K562 (cell line): ENCODE data around the gene SELENOM. TPM values are rescaled to one million over a fixed set of nuclear protein-coding genes. Genes with fewer than 3 reads are reported as not detected.

Experiments
- ATAC-seq: fragments of 200-7000 bp; cut with Tn5 transposase; 3 replicates; pipeline ENCODE4 v1.9.1; 2020; ENCODE audit warnings: moderate library complexity
- BruUV-seq: library from RNA; stranded (reverse); fragments of 400-500 nt; replicated peaks from 2 replicates; lab custom pipeline; 2021; lab: Mats Ljungman, UMichigan
- CTCF ChIA-PET: fragments of 300-600 bp; formaldehyde crosslinking; extraction: SDS; loops from one replicate; lab custom pipeline; 2021; ENCODE audit warnings: low intra/inter-chr PET ratio; lab: Yijun Ruan, JAX
- POLR2A ChIA-PET: fragments of 300-600, 350-650 bp; sonication (Branson Sonifier 250); formaldehyde crosslinking; extraction: SDS; loops from one replicate; lab custom pipeline; 2021; ENCODE audit warnings: antibody characterized with exemption, inconsistent platforms; lab: Yijun Ruan, JAX
- DNase-seq, 4 experiments: peaks; one replicate each; pipeline versions ENCODE4 v3.0.0 to v3.0.0-alpha.2; 2011 to 2018; ENCODE audit warnings: low spot score in 3 of 4, mixed read lengths in 3 of 4; ENCODE audit errors: extremely low read depth in 1 of 4
- FAIRE-seq: peaks from 2 replicates; lab custom pipeline; 2011; peaks lifted over from hg19 to GRCh38; lab: Jason Lieb, UNC
- H2AFZ ChIP-seq: 2 replicates; pipeline ENCODE4 v1.6.0; 2011; ENCODE audit warnings: low read depth, low read length, control low read depth, inconsistent platforms
- H3K27ac ChIP-seq: fragments of 200-600 bp; 3 replicates; pipeline ENCODE4 v1.8.0; 2011; ENCODE audit warnings: low read depth, mild to moderate bottlenecking, control low read depth, inconsistent platforms, low read length, moderate library complexity, mixed read lengths; ENCODE audit errors: extremely low read depth
- H3K27me3 ChIP-seq, 2 experiments: fragments of 300-600 bp in 1 of 2; 2 replicates in 1 of 2; 3 replicates in 1 of 2; pipeline versions ENCODE4 v1.6.0 to v1.8.0; 2011; ENCODE audit warnings: inconsistent platforms in 2 of 2, low read length in 2 of 2, mild to moderate bottlenecking in 1 of 2, mixed read lengths in 1 of 2, moderate library complexity in 1 of 2; ENCODE audit not compliant: control insufficient read depth in 2 of 2, insufficient read depth in 2 of 2
- H3K36me3 ChIP-seq: fragments of 300-600 bp; 3 replicates; pipeline ENCODE4 v1.8.0; 2011; ENCODE audit warnings: mild to moderate bottlenecking, low read length, inconsistent platforms; ENCODE audit not compliant: control insufficient read depth, insufficient read depth
- H3K4me1 ChIP-seq, 2 experiments: fragments of 200-600 bp in 1 of 2; replicated peaks in 1 of 2; 2 replicates in 1 of 2; 3 replicates in 1 of 2; pipeline versions ENCODE4 v1.5.1 to v1.8.0; 2011; ENCODE audit warnings: inconsistent platforms in 2 of 2, low read length in 2 of 2, mild to moderate bottlenecking in 1 of 2, mixed read lengths in 1 of 2, moderate library complexity in 1 of 2; ENCODE audit not compliant: control insufficient read depth in 2 of 2, insufficient read depth in 2 of 2
- H3K4me2 ChIP-seq: 2 replicates; pipeline ENCODE4 v1.6.1; 2011; ENCODE audit warnings: low read length, control low read depth, inconsistent platforms, mixed read lengths; ENCODE audit not compliant: insufficient read depth
- H3K4me3 ChIP-seq: fragments of 200-600 bp; sonication (generic), shearing (Covaris generic); 2 replicates; pipeline ENCODE4 v1.5.1; 2016; ENCODE audit warnings: control low read depth, inconsistent platforms
- H3K79me2 ChIP-seq: fragments of 200-600 bp; 3 replicates; pipeline ENCODE4 v1.8.0; 2011; ENCODE audit warnings: low read length, inconsistent platforms; ENCODE audit not compliant: control insufficient read depth, insufficient read depth
- H3K9ac ChIP-seq, 2 experiments: 2 replicates each; pipeline versions ENCODE4 v1.6.0 to v1.6.1; 2011; ENCODE audit warnings: low read depth in 2 of 2, low read length in 2 of 2, control low read depth in 1 of 2, inconsistent platforms in 1 of 2, mild to moderate bottlenecking in 1 of 2, mixed read lengths in 1 of 2; ENCODE audit not compliant: insufficient read depth in 1 of 2
- H3K9me1 ChIP-seq: one replicate; pipeline ENCODE4 v1.6.0; 2011; ENCODE audit warnings: inconsistent platforms, mild to moderate bottlenecking, low read length, moderate library complexity; ENCODE audit not compliant: control insufficient read depth, insufficient read depth
- H3K9me3 ChIP-seq: replicated peaks from 2 replicates; pipeline ENCODE4 v1.5.1; 2011; ENCODE audit warnings: low read depth, low read length, inconsistent platforms; ENCODE audit not compliant: control insufficient read depth, insufficient read depth
- H4K20me1 ChIP-seq: replicated peaks from 2 replicates; pipeline ENCODE4 v1.6.1; 2011; ENCODE audit warnings: low read length, inconsistent platforms, mixed read lengths; ENCODE audit not compliant: control insufficient read depth, insufficient read depth
- CHCHD3 ChIP-seq: fragments of 250-450 bp; sonication (Bioruptor Pico); IDR thresholded peaks from 2 replicates; pipeline ENCODE4 v2.1.2; 2022; ENCODE audit warnings: mild to moderate bottlenecking
- CREM ChIP-seq: IDR thresholded peaks from 2 replicates; pipeline ENCODE4 v1.6.1; 2014; ENCODE audit warnings: antibody characterized with exemption, low read depth
- ERF ChIP-seq: fragments of 450-650 bp; formaldehyde crosslinking; IDR thresholded peaks from 2 replicates; pipeline ENCODE4 v1.4.0; 2020; ENCODE audit warnings: mild to moderate bottlenecking, mixed read lengths
- RAD21 ChIP-seq, 2 experiments: fragments of 250-450 bp in 1 of 2; fragments of 450-650 bp in 1 of 2; sonication (Bioruptor Pico) in 1 of 2; formaldehyde crosslinking in 1 of 2; IDR thresholded peaks in 1 of 2; conservative IDR thresholded peaks in 1 of 2; 2 replicates each; pipeline versions ENCODE4 v1.4.0 to v1.8.0; 2020 to 2022; ENCODE audit warnings: mild to moderate bottlenecking in 2 of 2, moderate library complexity in 1 of 2
- WGBS: fragments of 100-300 bp; shearing (Covaris generic); methylation state at CpG from one replicate; pipeline ENCODE4 v1.1.6; 2016; ENCODE audit warnings: low coverage, mixed read lengths; ENCODE audit not compliant: insufficient coverage; ENCODE audit errors: missing lambda C conversion rate; 5-methylcytosine and 5-hydroxymethylcytosine counted together
- in situ Hi-C: fragments of 300-500 bp; cut with MboI; formaldehyde crosslinking; loops from 4 replicates; pipeline ENCODE4 v1.15.0; 2018; ENCODE audit warnings: inconsistent platforms, mixed read lengths
- intact Hi-C: fragments of 100-400 bp; cut with micrococcal nuclease; formaldehyde crosslinking; loops from 2 replicates; pipeline ENCODE4 v1.14.2; 2022
- polyA plus RNA-seq, 8 experiments: library from polyadenylated mRNA; depleted of rRNA in 4 of 8; stranded (reverse) in 5 of 8; unstranded in 3 of 8; fragments of >200 nt; fragmentation: Nextera tagmentation in 2 of 8; fragmentation: Illumina TruSeq in 1 of 8; extraction: Ambion mirVana in 2 of 8; extraction: Trizol in 1 of 8; gene quantifications; 2 replicates each; pipeline versions ENCODE4 v1.2.1 to v1.2.3, GENCODE V29; 2011 to 2014; ENCODE audit warnings: inconsistent platforms in 1 of 8, missing spikeins in 1 of 8
- total RNA-seq, 7 experiments: library from RNA; depleted of rRNA in 6 of 7; stranded (reverse); fragments of >200 nt in 6 of 7; fragmentation: Illumina TruSeq in 2 of 7; extraction: Trizol in 2 of 7; gene quantifications; 2 replicates each; pipeline versions ENCODE4 v1.2.1 to v1.2.3, GENCODE V29; 2011 to 2021; ENCODE audit warnings: low replicate concordance in 1 of 7
- TF ChIP-seq, protein P1 (sequence below): fragments of 200-800 bp; sonication (Bioruptor generic); IDR thresholded peaks from 2 replicates; pipeline ENCODE4 v1.6.1; 2017; ENCODE audit warnings: missing genetic modification characterization, missing compliant biosample characterization
- TF ChIP-seq, protein P2 (sequence below): fragments of 250-450 bp; sonication (Bioruptor Pico); IDR thresholded peaks from 2 replicates; pipeline ENCODE4 v1.5.1; 2021; ENCODE audit warnings: mild to moderate bottlenecking
- TF ChIP-seq, protein P3 (sequence below), 2 experiments: IDR thresholded peaks; 2 replicates each; pipeline ENCODE4 v1.6.1; 2011; ENCODE audit warnings: borderline replicate concordance in 1 of 2, control low read depth in 1 of 2, low read depth in 1 of 2, low read length in 1 of 2, mild to moderate bottlenecking in 1 of 2, mixed read lengths in 1 of 2, moderate library complexity in 1 of 2; ENCODE audit not compliant: insufficient read depth in 1 of 2, insufficient read length in 1 of 2, poor library complexity in 1 of 2, severe bottlenecking in 1 of 2; ENCODE audit errors: extremely low read depth in 1 of 2
- TF ChIP-seq, protein P4 (sequence below): fragments of 450-650 bp; IDR thresholded peaks from 2 replicates; pipeline ENCODE4 v1.6.1; 2016

SELENOM gene
- total and polyA plus RNA-seq, 9 of the 15 experiments (the other 6 are each of a cell fraction or from before 2014, with no cell fraction given): 1.2 to 10.6 (median 3.7) TPM

DNA sequence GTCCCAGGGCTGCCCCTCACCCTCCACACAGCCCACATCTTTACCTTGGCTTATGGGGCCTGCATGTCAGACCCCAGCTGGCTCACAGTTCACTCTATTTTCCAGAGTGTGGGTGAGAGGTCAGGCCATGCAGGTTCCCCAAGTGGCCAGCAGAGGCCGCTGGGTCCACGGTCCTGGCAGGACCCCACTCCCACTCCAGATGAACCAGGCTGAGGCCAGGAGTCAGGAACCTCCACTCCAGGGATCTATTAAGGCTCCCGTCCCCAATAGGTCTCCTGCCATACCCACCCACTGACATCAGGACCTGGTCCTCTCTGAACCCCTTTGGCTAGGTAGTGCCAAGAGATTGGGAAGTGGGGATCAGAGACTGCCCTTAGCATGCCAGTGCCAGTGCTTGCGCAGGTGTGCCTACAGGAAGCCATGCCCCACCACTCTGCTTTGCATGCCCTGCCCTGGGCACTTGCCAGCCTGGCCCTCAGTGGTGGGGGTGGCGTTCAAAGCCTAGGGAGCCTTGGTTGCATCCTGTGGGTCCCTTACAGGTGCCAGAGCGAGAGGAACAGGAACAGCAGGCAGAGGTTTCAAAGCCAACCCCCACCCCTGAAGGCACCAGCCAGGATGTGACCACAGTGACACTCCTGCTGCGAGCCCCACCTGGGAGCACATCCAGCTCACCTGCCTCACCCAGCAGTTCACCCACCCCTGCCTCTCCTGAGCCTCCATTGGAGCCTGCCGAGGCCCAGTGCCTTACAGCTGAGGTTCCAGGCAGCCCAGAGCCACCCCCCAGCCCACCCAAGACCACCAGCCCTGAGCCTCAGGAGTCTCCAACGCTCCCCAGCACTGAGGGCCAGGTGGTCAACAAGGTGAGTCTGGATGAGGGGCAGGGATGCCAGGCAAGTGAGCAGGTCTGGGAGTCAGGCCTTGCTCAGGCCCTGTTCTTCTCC lies 17.9 kb downstream of the SELENOM start (continued):
- TF ChIP-seq, protein P1, sequence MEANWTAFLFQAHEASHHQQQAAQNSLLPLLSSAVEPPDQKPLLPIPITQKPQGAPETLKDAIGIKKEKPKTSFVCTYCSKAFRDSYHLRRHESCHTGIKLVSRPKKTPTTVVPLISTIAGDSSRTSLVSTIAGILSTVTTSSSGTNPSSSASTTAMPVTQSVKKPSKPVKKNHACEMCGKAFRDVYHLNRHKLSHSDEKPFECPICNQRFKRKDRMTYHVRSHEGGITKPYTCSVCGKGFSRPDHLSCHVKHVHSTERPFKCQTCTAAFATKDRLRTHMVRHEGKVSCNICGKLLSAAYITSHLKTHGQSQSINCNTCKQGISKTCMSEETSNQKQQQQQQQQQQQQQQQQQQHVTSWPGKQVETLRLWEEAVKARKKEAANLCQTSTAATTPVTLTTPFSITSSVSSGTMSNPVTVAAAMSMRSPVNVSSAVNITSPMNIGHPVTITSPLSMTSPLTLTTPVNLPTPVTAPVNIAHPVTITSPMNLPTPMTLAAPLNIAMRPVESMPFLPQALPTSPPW (CRISPR knock-in tag): no peak
- TF ChIP-seq RAD21 (CRISPR knock-in tag; conservative IDR thresholded peaks at IDR 0.05 in 1 of 2, IDR thresholded peaks at IDR 0.05 in 1 of 2) (peak; percentile 72 to 83), ERF (CRISPR knock-in tag) (no peak), CREM (peak; percentile 15; the same call in 1 of the 2 replicates)

DNA sequence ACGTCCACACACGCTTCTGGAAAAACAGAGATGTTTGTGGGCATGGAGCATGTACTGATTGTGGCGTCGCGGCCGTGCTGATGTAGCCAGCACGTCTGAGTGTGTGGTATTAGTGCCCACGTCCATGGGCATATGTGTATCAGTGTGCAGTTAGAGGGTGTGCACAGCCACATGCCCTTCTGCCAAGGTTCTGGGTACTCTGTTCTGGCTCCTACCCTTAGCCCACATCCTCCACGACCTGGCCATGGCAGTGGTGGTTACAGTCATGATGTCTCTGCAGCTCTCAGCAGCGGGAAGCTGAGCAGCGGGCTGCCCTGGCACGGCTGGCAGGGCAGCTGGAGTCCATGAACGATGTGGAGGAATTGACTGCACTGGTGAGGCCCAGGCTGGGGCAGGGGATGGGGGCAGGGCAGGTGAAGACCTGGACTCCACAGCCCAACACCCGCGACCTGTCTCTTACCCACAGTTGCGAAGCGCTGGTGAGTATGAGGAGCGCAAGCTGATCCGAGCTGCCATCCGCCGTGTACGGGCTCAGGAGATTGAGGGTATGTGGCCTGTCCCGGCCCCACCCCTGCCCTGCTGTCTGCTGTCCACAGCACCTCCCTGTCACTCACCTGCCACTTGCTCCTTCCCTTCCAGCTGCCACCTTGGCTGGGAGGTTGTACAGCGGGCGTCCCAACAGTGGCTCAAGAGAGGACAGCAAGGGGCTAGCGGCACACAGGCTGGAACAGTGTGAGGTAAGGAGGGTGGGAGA lies 19.0 kb downstream of the SELENOM start:
- H3K9me3 ChIP-seq: no peaks in the 10 kb centered on the region
- H3K79me2 ChIP-seq: peaks cover 12% of the 10 kb centered on the region
- DNase-seq (no peak), FAIRE-seq (no peak), ATAC-seq (no peak)
- peaks cover 23 to 57% of the 10 kb centered on the region in 2 experiments; a peak in 4 of 5 replicates for H3K4me1 ChIP-seq
- no peak overlapping the region for H3K4me2 ChIP-seq
- no TSS peak for BruUV-seq
- in situ Hi-C loops: loop anchor here (5.0 to 10.0 kb wide), 2 partner anchors 136 to 324 kb away; no protein-coding TSS in a partner anchor
- ChIA-PET POLR2A (interaction anchor here (0.6 kb wide), 1 partner anchor 175 kb away, joined by 3 read pairs; no protein-coding TSS in a partner anchor), CTCF (interaction anchor here (1.6 kb wide), 1 partner anchor 60 kb away, joined by 12 read pairs; no protein-coding TSS in a partner anchor)
- no peaks in the 10 kb centered on the region for H4K20me1 ChIP-seq
- intact Hi-C loops: no loop called here
- no peaks in the 10 kb centered on the region for H3K27me3 ChIP-seq
- TF ChIP-seq, protein P2, sequence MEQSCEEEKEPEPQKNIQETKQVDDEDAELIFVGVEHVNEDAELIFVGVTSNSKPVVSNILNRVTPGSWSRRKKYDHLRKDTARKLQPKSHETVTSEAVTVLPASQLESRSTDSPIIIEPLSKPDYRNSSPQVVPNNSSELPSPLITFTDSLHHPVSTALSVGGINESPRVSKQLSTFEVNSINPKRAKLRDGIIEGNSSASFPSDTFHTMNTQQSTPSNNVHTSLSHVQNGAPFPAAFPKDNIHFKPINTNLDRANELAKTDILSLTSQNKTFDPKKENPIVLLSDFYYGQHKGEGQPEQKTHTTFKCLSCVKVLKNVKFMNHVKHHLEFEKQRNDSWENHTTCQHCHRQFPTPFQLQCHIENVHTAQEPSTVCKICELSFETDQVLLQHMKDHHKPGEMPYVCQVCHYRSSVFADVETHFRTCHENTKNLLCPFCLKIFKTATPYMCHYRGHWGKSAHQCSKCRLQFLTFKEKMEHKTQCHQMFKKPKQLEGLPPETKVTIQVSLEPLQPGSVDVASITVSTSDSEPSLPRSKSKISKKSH (CRISPR knock-in tag): no peak
- no peak for TF ChIP-seq CHCHD3 (CRISPR knock-in tag)
- TF ChIP-seq, protein P3, sequence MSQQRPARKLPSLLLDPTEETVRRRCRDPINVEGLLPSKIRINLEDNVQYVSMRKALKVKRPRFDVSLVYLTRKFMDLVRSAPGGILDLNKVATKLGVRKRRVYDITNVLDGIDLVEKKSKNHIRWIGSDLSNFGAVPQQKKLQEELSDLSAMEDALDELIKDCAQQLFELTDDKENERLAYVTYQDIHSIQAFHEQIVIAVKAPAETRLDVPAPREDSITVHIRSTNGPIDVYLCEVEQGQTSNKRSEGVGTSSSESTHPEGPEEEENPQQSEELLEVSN (IDR thresholded peaks at IDR 0.05; ENCODE audit: borderline replicate concordance in 1 of 2, extremely low read depth in 1 of 2, insufficient read depth in 1 of 2, insufficient read length in 1 of 2, low read depth in 1 of 2, low read length in 1 of 2, poor library complexity in 1 of 2, severe bottlenecking in 1 of 2): no peak
- TF ChIP-seq, protein P4, sequence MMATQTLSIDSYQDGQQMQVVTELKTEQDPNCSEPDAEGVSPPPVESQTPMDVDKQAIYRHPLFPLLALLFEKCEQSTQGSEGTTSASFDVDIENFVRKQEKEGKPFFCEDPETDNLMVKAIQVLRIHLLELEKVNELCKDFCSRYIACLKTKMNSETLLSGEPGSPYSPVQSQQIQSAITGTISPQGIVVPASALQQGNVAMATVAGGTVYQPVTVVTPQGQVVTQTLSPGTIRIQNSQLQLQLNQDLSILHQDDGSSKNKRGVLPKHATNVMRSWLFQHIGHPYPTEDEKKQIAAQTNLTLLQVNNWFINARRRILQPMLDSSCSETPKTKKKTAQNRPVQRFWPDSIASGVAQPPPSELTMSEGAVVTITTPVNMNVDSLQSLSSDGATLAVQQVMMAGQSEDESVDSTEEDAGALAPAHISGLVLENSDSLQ: 0 out of 2 replicates have a peak, but pooled peaks have one; percentile 9
- no peak overlapping the region for H3K9ac ChIP-seq
- peaks cover 5% of the 10 kb centered on the region for H3K9me1 ChIP-seq
- H3K36me3 ChIP-seq: peaks cover 33% of the 10 kb centered on the region; the same call in 2 of the 3 replicates
- no peak overlapping the region for H3K27ac ChIP-seq
- H2AFZ ChIP-seq: no peak overlapping the region
- 91% methylated on average over 18 of the region's 26 CpGs for WGBS
- no peak overlapping the region for H3K4me3 ChIP-seq
